Heart left ventricle (tissue), 16 donors: ENCODE results near the gene PTPRO. TPM values are rescaled to one million over a fixed set of nuclear protein-coding genes. Genes with fewer than 3 reads are reported as not detected.

ENCODE experiments used
- ATAC-seq, 4 donors: fragments of 200-7000 bp; cut with Tn5 transposase; one replicate each; pipeline ENCODE4 v1.9.1; 2020 to 2022; ENCODE audit warnings: moderate library complexity in 4 of 4, mild to moderate bottlenecking in 3 of 4, moderate number of reproducible peaks in 1 of 4
- DNase-seq, 5 donors: peaks; one replicate each; pipeline ENCODE4 v3.0.0-alpha.2; 2020
- H3K27ac ChIP-seq, 12 donors: fragments of 200-600 bp; sonication (generic) in 4 of 12; one replicate each; pipeline versions ENCODE4 v1.5.0 to v1.8.0; 2016 to 2022; ENCODE audit warnings: mild to moderate bottlenecking in 2 of 12
- H3K27me3 ChIP-seq, 9 donors: fragments of 200-600 bp; sonication (generic) in 2 of 9; one replicate each; pipeline versions ENCODE4 v1.5.1 to v1.8.0; 2016 to 2022; ENCODE audit warnings: mild to moderate bottlenecking in 3 of 9
- H3K36me3 ChIP-seq, 9 donors: fragments of 200-600 bp; sonication (generic) in 2 of 9; one replicate each; pipeline versions ENCODE4 v1.5.0 to v1.8.0; 2018 to 2022; ENCODE audit warnings: mild to moderate bottlenecking in 2 of 9
- H3K4me1 ChIP-seq, 12 donors: fragments of 200-600 bp; sonication (generic) in 4 of 12; one replicate each; pipeline versions ENCODE4 v1.5.0 to v1.8.0; 2016 to 2022; ENCODE audit warnings: mild to moderate bottlenecking in 3 of 12
- H3K4me3 ChIP-seq, 12 donors: fragments of 200-600 bp; sonication (generic) in 4 of 12; one replicate each; pipeline versions ENCODE4 v1.5.0 to v1.8.0; 2017 to 2022; ENCODE audit warnings: mild to moderate bottlenecking in 9 of 12, moderate library complexity in 4 of 12
- H3K9me3 ChIP-seq, 12 donors: fragments of 200-600 bp; sonication (generic) in 4 of 12; one replicate each; pipeline versions ENCODE4 v1.5.0 to v1.8.0; 2016 to 2022; ENCODE audit warnings: mild to moderate bottlenecking in 1 of 12
- POLR2A ChIP-seq, 2 donors: fragments of 450-650 bp; IDR thresholded peaks; one replicate each; pipeline ENCODE4 v1.6.1; 2017; ENCODE audit warnings: antibody characterized with exemption in 2 of 2, mild to moderate bottlenecking in 2 of 2, moderate library complexity in 2 of 2
- WGBS, 4 donors: extraction: QIAGEN DNeasy Blood & Tissue Kit in 2 of 4; methylation state at CpG; one replicate each; pipeline versions ENCODE4 v1.1.5 to v1.1.7; 2013 to 2018; 5-methylcytosine and 5-hydroxymethylcytosine counted together
- intact Hi-C, 10 donors: fragments of 100-400 bp; cut with DNase I; formaldehyde crosslinking; loops; one replicate each; pipeline versions ENCODE4 v1.11.1 to v1.14.2; 2022
- polyA plus RNA-seq, 2 donors: library from polyadenylated mRNA; stranded (reverse); fragments of 200-250 nt; gene quantifications; one replicate each; pipeline ENCODE4 v1.2.3, GENCODE V29; 2013
- total RNA-seq, 9 donors: library from RNA; depleted of rRNA in 2 of 9; stranded (reverse); fragments of >200 nt in 2 of 9; fragmentation: NEBNext Ultra II Directional in 3 of 9; extraction: Animal tissue kit (Norgen Biotek cat#: 25700) in 3 of 9; gene quantifications; one replicate each; pipeline versions ENCODE4 v1.1.0 to v1.2.4, GENCODE V29; 2016 to 2023
- TF ChIP-seq, protein P1 (sequence below), 12 donors: fragments of 200-600 bp; sonication (generic) in 4 of 12; IDR thresholded peaks; one replicate each; pipeline versions ENCODE4 v1.5.0 to v1.8.0; 2018 to 2022; ENCODE audit warnings: antibody characterized with exemption in 12 of 12, mild to moderate bottlenecking in 5 of 12
- donor health status: ischemic (EF 13 %, LVEDD 7.1; RV severe dilation, severe dysfunction).
- donor health status: healthy with polysubstance abuse.
- donor health status: DM: no; HTN: yes; CAD: no.
- donor health status: DM: no; HTN: no; CAD: no.
- donor health status: ischemic (EF 25% LVEDD 6.9; RV normal size, moderate dysfunction).
- donor health status: ischemic (EF 25% LVEDD 5.7; RV mildly dilated, moderate dysfunction).
- donor health status: healthy.
- donor health status: DM: yes; HTN: yes; CAD: no.
- donor health status: ischemic (EF 35%, LVEDD 5.7; RV mildly dilated, moderate dysfunction).
- donor health status: nonischemic (EF 11% LVEDD 7.7; RV severe dilation, severe dysfunction).
- donor health status: DM: yes; HTN: yes; CAD: no.
- donor health status: PGD.
- donor health status: ischemic (EF 29% LVEDD 5.4; RV normal size, mild dysfunction).
- donor health status: nonischemic (EF 23%, LVEDD 6.1; RV moderate dilation, normal function).

PTPRO gene
- total and polyA plus RNA-seq, 11 donors: 0.20 to 9.3 (median 0.57) TPM

DNA sequence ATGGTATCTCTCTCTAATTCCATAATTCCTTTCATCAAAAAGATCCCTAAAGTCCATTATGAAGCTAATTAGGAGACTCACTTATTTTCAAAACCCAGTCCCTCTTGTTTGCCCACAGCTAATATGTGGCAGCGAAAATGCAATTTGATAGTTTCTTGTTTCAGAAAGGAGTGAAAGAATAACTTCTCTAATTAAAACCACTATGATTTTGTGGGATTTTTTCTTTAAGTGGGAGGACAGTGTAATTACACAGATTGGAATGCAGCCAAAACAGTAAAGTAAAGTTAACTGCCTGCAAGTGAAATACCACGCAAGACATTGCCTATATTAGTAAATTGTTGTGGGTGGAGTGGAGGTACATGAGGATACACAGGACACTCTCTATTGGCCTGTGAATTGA, 50.0 kb downstream of the PTPRO start:
- no peak for DNase-seq
- intact Hi-C loops: no loop called here
- Histone ChIP-seq H3K27me3 (peaks cover 0 to 4% (median 0%) of the 10 kb centered on the region in 9 donors), H3K4me1 (no peaks in the 10 kb centered on the region), H3K4me3 (no peak overlapping the region), H3K27ac (no peak overlapping the region), H3K9me3 (peaks cover 0 to 19% (median 9%) of the 10 kb centered on the region in 12 donors), H3K36me3 (no peaks in the 10 kb centered on the region)
- no peak for ATAC-seq
- TF ChIP-seq POLR2A (IDR thresholded peaks at IDR 0.05): no peak
- TF ChIP-seq, protein P1, sequence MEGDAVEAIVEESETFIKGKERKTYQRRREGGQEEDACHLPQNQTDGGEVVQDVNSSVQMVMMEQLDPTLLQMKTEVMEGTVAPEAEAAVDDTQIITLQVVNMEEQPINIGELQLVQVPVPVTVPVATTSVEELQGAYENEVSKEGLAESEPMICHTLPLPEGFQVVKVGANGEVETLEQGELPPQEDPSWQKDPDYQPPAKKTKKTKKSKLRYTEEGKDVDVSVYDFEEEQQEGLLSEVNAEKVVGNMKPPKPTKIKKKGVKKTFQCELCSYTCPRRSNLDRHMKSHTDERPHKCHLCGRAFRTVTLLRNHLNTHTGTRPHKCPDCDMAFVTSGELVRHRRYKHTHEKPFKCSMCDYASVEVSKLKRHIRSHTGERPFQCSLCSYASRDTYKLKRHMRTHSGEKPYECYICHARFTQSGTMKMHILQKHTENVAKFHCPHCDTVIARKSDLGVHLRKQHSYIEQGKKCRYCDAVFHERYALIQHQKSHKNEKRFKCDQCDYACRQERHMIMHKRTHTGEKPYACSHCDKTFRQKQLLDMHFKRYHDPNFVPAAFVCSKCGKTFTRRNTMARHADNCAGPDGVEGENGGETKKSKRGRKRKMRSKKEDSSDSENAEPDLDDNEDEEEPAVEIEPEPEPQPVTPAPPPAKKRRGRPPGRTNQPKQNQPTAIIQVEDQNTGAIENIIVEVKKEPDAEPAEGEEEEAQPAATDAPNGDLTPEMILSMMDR (IDR thresholded peaks at IDR 0.05): no peak
- 72 to 83% (median 77%) methylated on average over 2 of the region's 2 CpGs for WGBS, 4 donors

DNA sequence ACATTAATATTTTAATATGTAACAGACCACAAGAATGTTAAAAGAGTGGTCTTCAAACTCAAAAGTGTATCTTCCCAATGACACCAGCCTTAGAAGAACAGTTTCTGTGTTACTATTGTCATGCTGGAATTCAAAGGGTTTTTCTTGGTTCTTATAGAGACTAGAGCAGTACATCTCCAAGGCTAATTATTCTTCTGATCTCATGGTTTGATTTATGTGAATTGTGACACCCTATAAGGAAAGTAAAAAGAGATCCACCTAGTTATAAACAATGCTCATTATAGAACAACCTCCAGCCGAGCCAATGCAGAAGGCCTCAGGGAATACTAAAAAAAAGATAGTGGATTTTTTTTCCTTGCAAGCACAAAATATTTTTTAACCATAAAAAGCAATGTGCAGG, 65.5 kb downstream of the PTPRO start:
- no peak for DNase-seq
- H3K36me3 ChIP-seq: no peaks in the 10 kb centered on the region
- no peak overlapping the region for H3K4me3 ChIP-seq
- H3K27ac ChIP-seq: no peak overlapping the region
- H3K9me3 ChIP-seq: no peaks in the 10 kb centered on the region
- no peak for TF ChIP-seq POLR2A (IDR thresholded peaks at IDR 0.05)
- TF ChIP-seq, protein P1 (IDR thresholded peaks at IDR 0.05): no peak
- no peaks in the 10 kb centered on the region for H3K27me3 ChIP-seq
- ATAC-seq: no peak
- WGBS, 4 donors: 15 to 36% (median 22%) methylated on average over 1 of the region's 1 CpG
- H3K4me1 ChIP-seq: no peaks in the 10 kb centered on the region
- intact Hi-C loops: no loop called here

DNA sequence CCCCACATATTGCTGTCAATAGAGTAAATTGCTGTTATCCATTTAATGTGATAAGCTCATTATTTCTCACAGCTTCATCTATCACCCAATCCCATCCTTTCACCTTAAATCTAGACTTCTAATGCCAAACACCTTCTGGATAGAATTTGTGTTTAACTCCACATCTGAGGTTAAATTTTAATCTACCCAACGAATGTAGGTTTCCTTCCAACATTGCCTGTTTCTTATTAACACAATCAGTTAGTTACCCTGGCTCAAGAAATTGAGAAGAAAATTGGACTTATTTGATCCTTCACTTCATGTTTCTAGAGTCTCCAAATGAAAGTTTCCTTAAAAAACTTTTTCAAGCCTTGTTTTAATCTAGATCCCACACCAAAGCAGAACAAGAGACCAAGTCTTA, 67.3 kb downstream of the PTPRO start:
- H3K4me1 ChIP-seq: no peaks in the 10 kb centered on the region
- H3K36me3 ChIP-seq: no peaks in the 10 kb centered on the region
- no peaks in the 10 kb centered on the region for H3K9me3 ChIP-seq
- TF ChIP-seq, protein P1 (IDR thresholded peaks at IDR 0.05): no peak
- no peak for TF ChIP-seq POLR2A (IDR thresholded peaks at IDR 0.05)
- ATAC-seq (no peak), DNase-seq (no peak)
- intact Hi-C loops: no loop called here
- H3K4me3 ChIP-seq: no peak overlapping the region
- WGBS, 4 donors: 47 to 64% (median 55%) methylated on average over 1 of the region's 1 CpG
- H3K27ac ChIP-seq: no peak overlapping the region
- no peaks in the 10 kb centered on the region for H3K27me3 ChIP-seq

DNA sequence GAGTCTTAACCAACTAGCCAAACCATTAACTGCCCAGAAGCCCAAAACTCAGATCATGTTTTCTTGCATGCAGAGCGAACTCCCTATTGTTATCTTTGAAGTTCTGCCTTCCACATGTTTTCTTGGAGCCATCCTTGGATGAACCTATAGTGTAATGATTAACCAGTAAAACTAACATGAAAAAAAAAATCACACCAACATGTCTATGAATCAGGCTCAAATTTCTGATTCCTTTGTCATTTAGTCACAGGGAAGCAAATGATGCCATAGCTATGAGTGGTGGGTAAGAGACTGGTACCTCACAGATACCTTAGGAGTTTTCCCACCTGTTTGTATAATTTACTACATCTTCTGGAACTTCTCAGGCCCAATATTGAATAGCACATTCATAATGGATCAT, 70.7 kb downstream of the PTPRO start:
- H3K4me3 ChIP-seq: no peak overlapping the region
- DNase-seq (no peak), ATAC-seq (no peak)
- TF ChIP-seq POLR2A (IDR thresholded peaks at IDR 0.05): no peak
- TF ChIP-seq, protein P1 (IDR thresholded peaks at IDR 0.05): no peak
- no peaks in the 10 kb centered on the region for H3K4me1 ChIP-seq
- no peaks in the 10 kb centered on the region for H3K9me3 ChIP-seq
- no peaks in the 10 kb centered on the region for H3K36me3 ChIP-seq
- H3K27me3 ChIP-seq: no peaks in the 10 kb centered on the region
- H3K27ac ChIP-seq: no peak overlapping the region
- 77 to 87% (median 80%) methylated on average over 1 of the region's 1 CpG for WGBS, 4 donors
- intact Hi-C loops: no loop called here
